Keratinocyte (primary cell): ENCODE results near the gene HSPA4L. TPM values are rescaled to one million over a fixed set of nuclear protein-coding genes. Genes with fewer than 3 reads are reported as not detected.

ENCODE experiments used
- DNase-seq: peaks from one replicate; pipeline ENCODE4 v3.0.0-alpha.2; 2011; ENCODE audit warnings: low read depth, missing footprints, low spot score
- FAIRE-seq: peaks from 2 replicates; lab custom pipeline; 2011; peaks lifted over from hg19 to GRCh38; lab: Jason Lieb, UNC
- H2AFZ ChIP-seq: 2 replicates; pipeline ENCODE4 v1.6.0; 2012; ENCODE audit warnings: low read length, control low read depth, inconsistent platforms; ENCODE audit not compliant: control insufficient read depth
- H3K27ac ChIP-seq: 2 replicates; pipeline ENCODE4 v1.5.1; 2011; ENCODE audit warnings: low read length; ENCODE audit not compliant: control insufficient read depth, insufficient read depth
- H3K27me3 ChIP-seq: 3 replicates; pipeline ENCODE4 v1.6.0; 2011; ENCODE audit warnings: low read length; ENCODE audit not compliant: control insufficient read depth, insufficient read depth; ENCODE audit errors: extremely low read depth
- H3K36me3 ChIP-seq, 2 experiments: 2 replicates in 1 of 2; 3 replicates in 1 of 2; pipeline ENCODE4 v1.5.1; 2011; ENCODE audit warnings: low read length in 2 of 2, mild to moderate bottlenecking in 1 of 2; ENCODE audit not compliant: control insufficient read depth in 2 of 2, insufficient read depth in 2 of 2; ENCODE audit errors: extremely low read depth in 1 of 2
- H3K4me1 ChIP-seq: 3 replicates; pipeline ENCODE4 v1.5.1; 2011; ENCODE audit warnings: low read length; ENCODE audit not compliant: control insufficient read depth, insufficient read depth; ENCODE audit errors: extremely low read depth
- H3K4me2 ChIP-seq: 3 replicates; pipeline ENCODE4 v1.6.0; 2011; ENCODE audit warnings: low read depth, low read length; ENCODE audit not compliant: control insufficient read depth, insufficient read depth; ENCODE audit errors: extremely low read depth
- H3K4me3 ChIP-seq, 3 experiments: fragments of 200-600 bp in 1 of 3; sonication (generic) in 1 of 3; 2 replicates in 2 of 3; 3 replicates in 1 of 3; pipeline ENCODE4 v1.5.1; 2011 to 2016; ENCODE audit warnings: low read length in 3 of 3, mild to moderate bottlenecking in 3 of 3, control low read depth in 2 of 3, inconsistent platforms in 1 of 3, low read depth in 1 of 3, mixed read lengths in 1 of 3, mixed run types in 1 of 3, moderate library complexity in 1 of 3; ENCODE audit not compliant: control insufficient read depth in 2 of 3, insufficient read depth in 2 of 3; ENCODE audit errors: extremely low read depth in 1 of 3
- H3K79me2 ChIP-seq: 2 replicates; pipeline ENCODE4 v1.6.0; 2012; ENCODE audit warnings: low read length; ENCODE audit not compliant: control insufficient read depth, insufficient read depth
- H3K9ac ChIP-seq: 3 replicates; pipeline ENCODE4 v1.6.0; 2011; ENCODE audit warnings: low read length; ENCODE audit not compliant: control insufficient read depth, insufficient read depth; ENCODE audit errors: extremely low read depth
- H3K9me1 ChIP-seq: 3 replicates; pipeline ENCODE4 v1.6.0; 2011; ENCODE audit warnings: low read length; ENCODE audit not compliant: control insufficient read depth, insufficient read depth; ENCODE audit errors: extremely low read depth
- H3K9me3 ChIP-seq: 2 replicates; pipeline ENCODE4 v1.5.1; 2012; ENCODE audit warnings: low read depth, low read length; ENCODE audit not compliant: control insufficient read depth
- H4K20me1 ChIP-seq: 3 replicates; pipeline ENCODE4 v1.6.0; 2011; ENCODE audit warnings: low read length; ENCODE audit not compliant: control insufficient read depth, insufficient read depth; ENCODE audit errors: extremely low read depth
- EZH2 ChIP-seq: IDR thresholded peaks from one replicate; pipeline ENCODE4 v1.6.1; 2012; ENCODE audit warnings: inconsistent platforms, mild to moderate bottlenecking, low read length, moderate library complexity
- dilution Hi-C: fragments of 300-500 bp; cut with MboI; formaldehyde crosslinking; loops from one replicate; pipeline ENCODE4 v1.7.0; 2020; ENCODE audit warnings: low sequenced_read_pairs; ENCODE audit not compliant: extremely low pct_ligation_motif_present
- polyA plus RNA-seq, 5 experiments: library from polyadenylated mRNA; depleted of rRNA in 3 of 5; stranded (reverse) in 3 of 5; stranded (forward) in 1 of 5; unstranded in 1 of 5; fragments of >200 nt; gene quantifications; 1 replicate in 1 of 5; 2 replicates in 3 of 5; 3 replicates in 1 of 5; pipeline versions ENCODE4 v1.2.1 to v1.2.3, GENCODE V29; 2011 to 2012; ENCODE audit warnings: missing spikeins in 2 of 5, low read depth in 1 of 5, low replicate concordance in 1 of 5
- TF ChIP-seq, protein P1 (sequence below), 3 experiments: IDR thresholded peaks in 1 of 3; conservative IDR thresholded peaks in 1 of 3; optimal IDR thresholded peaks in 1 of 3; 2 replicates in 2 of 3; 3 replicates in 1 of 3; pipeline versions ENCODE3 to v1.5.1; 2011; ENCODE audit warnings: low read length in 3 of 3, mild to moderate bottlenecking in 3 of 3, moderate library complexity in 2 of 3, control low read depth in 1 of 3, inconsistent platforms in 1 of 3; ENCODE audit not compliant: insufficient read depth in 2 of 3; ENCODE audit errors: extremely low read depth in 1 of 3

Gene HSPA4L
- polyA plus RNA-seq, 1 donor (not counting 4 experiments of a cell fraction or from before 2014, with no cell fraction given): 25.4 TPM

- no peak for TF ChIP-seq EZH2
- TF ChIP-seq, protein P1, sequence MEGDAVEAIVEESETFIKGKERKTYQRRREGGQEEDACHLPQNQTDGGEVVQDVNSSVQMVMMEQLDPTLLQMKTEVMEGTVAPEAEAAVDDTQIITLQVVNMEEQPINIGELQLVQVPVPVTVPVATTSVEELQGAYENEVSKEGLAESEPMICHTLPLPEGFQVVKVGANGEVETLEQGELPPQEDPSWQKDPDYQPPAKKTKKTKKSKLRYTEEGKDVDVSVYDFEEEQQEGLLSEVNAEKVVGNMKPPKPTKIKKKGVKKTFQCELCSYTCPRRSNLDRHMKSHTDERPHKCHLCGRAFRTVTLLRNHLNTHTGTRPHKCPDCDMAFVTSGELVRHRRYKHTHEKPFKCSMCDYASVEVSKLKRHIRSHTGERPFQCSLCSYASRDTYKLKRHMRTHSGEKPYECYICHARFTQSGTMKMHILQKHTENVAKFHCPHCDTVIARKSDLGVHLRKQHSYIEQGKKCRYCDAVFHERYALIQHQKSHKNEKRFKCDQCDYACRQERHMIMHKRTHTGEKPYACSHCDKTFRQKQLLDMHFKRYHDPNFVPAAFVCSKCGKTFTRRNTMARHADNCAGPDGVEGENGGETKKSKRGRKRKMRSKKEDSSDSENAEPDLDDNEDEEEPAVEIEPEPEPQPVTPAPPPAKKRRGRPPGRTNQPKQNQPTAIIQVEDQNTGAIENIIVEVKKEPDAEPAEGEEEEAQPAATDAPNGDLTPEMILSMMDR (optimal IDR thresholded peaks at IDR 0.05 in 1 of 3, IDR thresholded peaks at IDR 0.05 in 1 of 3, conservative IDR thresholded peaks at IDR 0.05 in 1 of 3; ENCODE audit: extremely low read depth in 1 of 3, insufficient read depth in 2 of 3, low read length in 3 of 3): no peak
- no peak for DNase-seq
- Histone ChIP-seq H4K20me1 (no peaks in the 10 kb centered on the region), H3K27me3 (no peaks in the 10 kb centered on the region), H3K4me3 (no peak overlapping the region), H3K9me1 (no peaks in the 10 kb centered on the region), H3K4me2 (no peak overlapping the region), H3K4me1 (no peaks in the 10 kb centered on the region), H3K36me3 (no peaks in the 10 kb centered on the region), H3K27ac (no peak overlapping the region), H3K9ac (no peak overlapping the region), H2AFZ (no peak overlapping the region), H3K9me3 (no peaks in the 10 kb centered on the region), H3K79me2 (no peaks in the 10 kb centered on the region)
- no peak for FAIRE-seq
- dilution Hi-C loops: no loop called here
Observed at GRCh38 chr4:127759893-127760292, 22.2 kb upstream of the HSPA4L start.

DNA sequence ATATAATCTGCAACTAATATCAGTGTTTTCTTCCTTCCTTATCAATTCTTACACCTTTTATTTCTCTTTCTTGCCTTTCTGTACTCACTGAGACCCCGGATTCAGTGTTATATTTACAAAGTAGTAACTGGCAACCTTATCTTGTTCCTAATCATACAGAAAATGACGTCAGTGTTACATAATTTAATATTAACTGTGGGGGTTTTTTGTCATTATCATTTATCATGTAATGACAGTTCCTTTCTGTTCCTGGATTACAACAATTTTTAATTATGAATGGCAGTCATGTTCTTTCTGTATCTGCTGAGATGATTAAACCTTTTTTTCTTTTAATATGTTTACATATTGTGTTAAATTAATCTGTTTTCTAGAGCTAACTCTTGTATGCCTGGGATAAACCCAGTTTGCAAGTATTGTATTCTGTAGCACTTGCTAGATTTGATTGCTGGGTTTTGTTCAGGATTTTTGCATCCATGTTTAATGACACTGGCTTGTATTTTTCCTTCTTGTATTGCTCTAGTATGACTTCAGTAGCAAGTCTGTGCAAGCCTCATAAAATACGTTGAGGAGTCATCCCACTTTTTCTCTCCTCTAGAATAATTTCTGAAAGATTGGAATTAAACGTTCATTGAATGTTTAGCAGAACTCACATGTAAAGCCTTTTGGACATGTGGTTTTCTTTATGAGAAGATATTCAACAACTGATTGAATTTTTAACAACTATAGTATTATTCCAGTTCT lies 10.4 kb upstream of the HSPA4L start:
- H4K20me1 ChIP-seq: no peaks in the 10 kb centered on the region
- no peaks in the 10 kb centered on the region for H3K9me1 ChIP-seq
- dilution Hi-C loops: no loop called here
- H3K4me2 ChIP-seq: peak overlapping the region; percentile 52
- H3K79me2 ChIP-seq: no peaks in the 10 kb centered on the region
- peak overlapping the region; percentile 81 for H2AFZ ChIP-seq
- no peak for DNase-seq
- peak overlapping the region; percentile 36 for H3K27ac ChIP-seq
- no peak overlapping the region for H3K9ac ChIP-seq
- H3K4me1 ChIP-seq: peaks cover 9% of the 10 kb centered on the region
- no peak overlapping the region for H3K4me3 ChIP-seq
- H3K36me3 ChIP-seq: no peaks in the 10 kb centered on the region
- no peaks in the 10 kb centered on the region for H3K27me3 ChIP-seq
- H3K9me3 ChIP-seq: no peaks in the 10 kb centered on the region
- FAIRE-seq: no peak
- TF ChIP-seq, protein P1 (optimal IDR thresholded peaks at IDR 0.05 in 1 of 3, IDR thresholded peaks at IDR 0.05 in 1 of 3, conservative IDR thresholded peaks at IDR 0.05 in 1 of 3; ENCODE audit: extremely low read depth in 1 of 3, insufficient read depth in 2 of 3, low read length in 3 of 3): no peak
- TF ChIP-seq EZH2: no peak
